ENCODE results near the gene ZNF497.

DNA sequence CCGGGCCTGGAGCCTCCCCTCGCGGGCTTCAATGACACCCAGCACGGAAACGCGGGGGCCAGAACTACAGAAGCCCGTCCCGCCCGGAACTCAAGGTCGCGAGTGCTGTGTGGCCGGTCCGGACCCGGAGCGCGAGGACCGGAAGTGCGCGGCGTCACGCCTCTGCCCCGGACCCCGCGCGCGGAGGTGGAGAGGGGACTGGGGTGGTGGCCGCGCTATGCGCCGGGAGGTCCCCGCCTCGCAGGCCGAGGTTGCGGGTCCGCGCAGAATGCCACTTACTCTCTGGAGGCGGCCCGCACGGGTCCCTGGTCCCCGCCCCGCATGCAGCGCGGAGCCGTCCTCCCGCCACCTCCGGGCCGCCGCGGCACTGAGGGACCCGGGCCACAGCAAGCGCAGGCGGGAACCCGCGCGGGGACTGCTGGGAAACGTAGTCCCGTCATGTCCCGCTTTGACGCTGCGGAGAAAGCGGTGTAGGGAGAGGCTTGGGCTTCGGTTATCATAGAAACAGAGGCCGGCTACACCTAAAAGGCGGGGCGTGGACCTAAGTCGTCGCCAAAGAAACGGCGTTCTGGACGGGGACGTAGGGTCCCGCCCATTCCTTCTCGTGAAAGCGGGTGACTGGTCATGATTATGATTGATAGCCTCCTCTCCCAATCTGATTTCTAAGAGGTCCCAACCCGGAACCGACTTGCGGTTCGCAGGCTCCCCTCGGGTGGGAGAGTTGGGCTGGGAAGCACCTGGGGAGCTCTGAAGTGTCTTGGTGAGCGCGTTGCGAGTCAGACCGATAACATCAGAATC lies 18.3 kb upstream of the ZNF497 start, which contains the start of gene ZNF837:
- TF ChIP-seq, protein P1, sequence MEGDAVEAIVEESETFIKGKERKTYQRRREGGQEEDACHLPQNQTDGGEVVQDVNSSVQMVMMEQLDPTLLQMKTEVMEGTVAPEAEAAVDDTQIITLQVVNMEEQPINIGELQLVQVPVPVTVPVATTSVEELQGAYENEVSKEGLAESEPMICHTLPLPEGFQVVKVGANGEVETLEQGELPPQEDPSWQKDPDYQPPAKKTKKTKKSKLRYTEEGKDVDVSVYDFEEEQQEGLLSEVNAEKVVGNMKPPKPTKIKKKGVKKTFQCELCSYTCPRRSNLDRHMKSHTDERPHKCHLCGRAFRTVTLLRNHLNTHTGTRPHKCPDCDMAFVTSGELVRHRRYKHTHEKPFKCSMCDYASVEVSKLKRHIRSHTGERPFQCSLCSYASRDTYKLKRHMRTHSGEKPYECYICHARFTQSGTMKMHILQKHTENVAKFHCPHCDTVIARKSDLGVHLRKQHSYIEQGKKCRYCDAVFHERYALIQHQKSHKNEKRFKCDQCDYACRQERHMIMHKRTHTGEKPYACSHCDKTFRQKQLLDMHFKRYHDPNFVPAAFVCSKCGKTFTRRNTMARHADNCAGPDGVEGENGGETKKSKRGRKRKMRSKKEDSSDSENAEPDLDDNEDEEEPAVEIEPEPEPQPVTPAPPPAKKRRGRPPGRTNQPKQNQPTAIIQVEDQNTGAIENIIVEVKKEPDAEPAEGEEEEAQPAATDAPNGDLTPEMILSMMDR (IDR thresholded peaks at IDR 0.05), result no peak
- no peak for TF ChIP-seq EZH2 (IDR thresholded peaks at IDR 0.05; ENCODE audit: borderline replicate concordance, insufficient read depth, low read depth, low read length, poor library complexity, severe bottlenecking)

All from B cell (primary cell).